BLaER1 (cell line): Measurements from ENCODE around the gene DTWD2.
"Not testable (repeated sequence)": the region's sequence is repeated elsewhere in the genome, so short reads cannot be mapped to it uniquely, and the experiment has no call there.

Experiments
- H3K27ac ChIP-seq: shearing (Covaris generic); formaldehyde crosslinking; 2 replicates; pipeline ENCODE4 v1.8.1; 2022
- H3K27me3 ChIP-seq: shearing (Covaris generic); formaldehyde crosslinking; 2 replicates; pipeline ENCODE4 v1.8.1; 2022
- H3K36me3 ChIP-seq: shearing (Covaris generic); formaldehyde crosslinking; 2 replicates; pipeline ENCODE4 v1.8.1; 2022
- H3K4me1 ChIP-seq: shearing (Covaris generic); formaldehyde crosslinking; 2 replicates; pipeline ENCODE4 v1.8.1; 2022
- H3K4me2 ChIP-seq: shearing (Covaris generic); formaldehyde crosslinking; 2 replicates; pipeline ENCODE4 v1.8.1; 2022
- H3K4me3 ChIP-seq: shearing (Covaris generic); formaldehyde crosslinking; 2 replicates; pipeline ENCODE4 v1.8.1; 2022
- H3K9ac ChIP-seq: shearing (Covaris generic); formaldehyde crosslinking; 2 replicates; pipeline ENCODE4 v1.8.1; 2022
- H3K9me3 ChIP-seq: shearing (Covaris generic); formaldehyde crosslinking; 2 replicates; pipeline ENCODE4 v1.8.1; 2022
- H4K20me1 ChIP-seq: shearing (Covaris generic); formaldehyde crosslinking; 2 replicates; pipeline ENCODE4 v1.8.1; 2022
- Cebpa-rat ChIP-seq: shearing (Covaris generic); IDR thresholded peaks from 2 replicates; pipeline ENCODE4 v1.8.1; 2022

DTWD2 gene

GRCh38 chr5:118906947-118907346 lies 81.4 kb downstream of the DTWD2 start:
- no peak overlapping the region for H3K9ac ChIP-seq
- no peak overlapping the region for H3K4me2 ChIP-seq
- no peaks in the 10 kb centered on the region for H3K36me3 ChIP-seq
- H3K9me3 ChIP-seq: no peaks in the 10 kb centered on the region
- no peaks in the 10 kb centered on the region for H3K4me1 ChIP-seq
- no peak overlapping the region for H3K4me3 ChIP-seq
- no peaks in the 10 kb centered on the region for H3K27me3 ChIP-seq
- H4K20me1 ChIP-seq: no peaks in the 10 kb centered on the region
- H3K27ac ChIP-seq: no peak overlapping the region
- TF ChIP-seq Cebpa-rat: no peak

DNA sequence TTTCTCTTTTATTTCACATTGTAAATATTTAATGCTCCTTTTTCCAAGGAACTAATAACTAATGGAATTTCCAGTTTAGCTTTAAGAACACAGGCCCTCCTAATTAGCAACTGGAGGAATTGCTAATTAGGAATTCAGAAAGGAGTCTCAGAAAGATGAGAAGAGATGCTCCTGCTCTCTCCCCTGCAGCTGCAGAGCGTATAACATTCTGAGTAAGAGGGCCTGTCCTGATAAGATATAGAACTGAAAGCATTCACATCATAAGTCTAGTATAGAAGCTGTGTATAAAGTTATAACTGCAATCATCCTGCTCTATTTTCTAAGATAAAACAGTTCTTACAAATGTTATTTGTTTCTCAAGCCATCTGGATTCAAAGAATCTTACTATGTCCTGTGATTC lies 83.2 kb downstream of the DTWD2 start:
- Histone ChIP-seq H3K4me2 (no peak overlapping the region), H3K27ac (no peak overlapping the region), H3K27me3 (no peaks in the 10 kb centered on the region), H3K9ac (no peak overlapping the region), H3K36me3 (no peaks in the 10 kb centered on the region), H4K20me1 (no peaks in the 10 kb centered on the region), H3K4me3 (no peak overlapping the region), H3K4me1 (no peaks in the 10 kb centered on the region), H3K9me3 (no peaks in the 10 kb centered on the region)
- no peak for TF ChIP-seq Cebpa-rat

DNA sequence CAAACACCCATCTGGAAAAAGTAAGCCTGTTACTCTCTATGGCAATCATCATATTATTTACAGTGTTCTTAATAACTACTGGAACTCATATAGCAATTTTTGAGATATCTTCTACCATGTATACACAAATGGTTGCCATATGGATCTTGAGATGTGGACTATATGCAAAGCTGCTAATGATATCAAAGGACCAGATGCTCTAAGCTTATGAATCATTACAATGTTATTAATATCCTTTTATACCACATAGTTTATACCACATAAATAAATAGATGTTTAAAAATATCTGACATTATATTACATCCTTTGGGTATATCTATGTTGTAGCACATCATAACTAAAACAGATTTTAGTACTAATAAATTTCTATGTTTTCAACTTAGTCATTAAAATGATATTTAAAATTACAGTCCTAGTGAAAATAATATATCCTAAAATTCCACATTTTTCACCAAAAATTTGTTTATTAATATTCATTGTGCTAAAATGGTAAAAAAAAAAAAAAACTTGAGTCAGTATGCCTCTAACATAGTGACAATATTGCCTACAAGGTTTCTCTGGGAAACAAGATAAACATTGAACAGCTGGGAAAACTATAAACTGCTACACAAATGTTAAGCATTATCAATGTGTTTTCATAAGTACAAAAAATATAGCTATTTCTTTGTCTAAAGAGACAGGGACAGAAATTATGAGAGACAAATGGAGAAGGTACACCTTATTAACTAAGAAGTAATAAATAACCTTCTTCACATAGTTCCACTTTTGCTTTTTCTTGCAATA lies 85.5 kb downstream of the DTWD2 start:
- Histone ChIP-seq H3K36me3 (no peaks in the 10 kb centered on the region), H3K9ac (no peak overlapping the region), H3K4me2 (no peak overlapping the region), H3K4me1 (no peaks in the 10 kb centered on the region), H3K4me3 (no peak overlapping the region), H3K27me3 (no peaks in the 10 kb centered on the region), H3K9me3 (no peaks in the 10 kb centered on the region), H3K27ac (no peak overlapping the region), H4K20me1 (no peaks in the 10 kb centered on the region)
- no peak for TF ChIP-seq Cebpa-rat

- H3K4me2 ChIP-seq: no peak overlapping the region
- H4K20me1 ChIP-seq: no peaks in the 10 kb centered on the region
- H3K9ac ChIP-seq: no peak overlapping the region
- H3K27me3 ChIP-seq: no peaks in the 10 kb centered on the region
- H3K27ac ChIP-seq: no peak overlapping the region
- H3K4me1 ChIP-seq: no peaks in the 10 kb centered on the region
- H3K9me3 ChIP-seq: no peaks in the 10 kb centered on the region
- no peaks in the 10 kb centered on the region for H3K36me3 ChIP-seq
- TF ChIP-seq Cebpa-rat: no peak
- no peak overlapping the region for H3K4me3 ChIP-seq
These were observed 93.6 kb downstream of the DTWD2 start for GRCh38 chr5:118894709-118895108.

DNA sequence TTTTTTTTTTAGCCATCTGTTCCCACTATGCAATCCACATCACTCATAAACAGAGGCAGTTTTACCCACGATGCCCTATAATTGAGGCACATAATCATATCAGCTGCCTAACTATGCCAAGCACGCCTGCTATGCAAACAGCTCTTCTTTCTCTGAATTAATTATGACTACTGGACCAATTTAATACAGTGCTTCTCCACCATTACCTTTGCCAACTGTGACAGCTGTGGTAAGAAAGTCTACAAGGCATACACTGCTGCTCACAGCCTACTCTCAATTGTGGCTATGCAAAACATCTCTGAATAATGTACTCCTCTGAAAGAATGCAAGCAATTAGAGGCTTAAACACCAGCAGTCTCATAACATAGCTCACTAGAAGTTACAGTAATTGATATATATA lies 97.1 kb downstream of the DTWD2 start:
- Histone ChIP-seq H3K9me3 (no peaks in the 10 kb centered on the region), H4K20me1 (no peaks in the 10 kb centered on the region), H3K4me2 (no peak overlapping the region), H3K36me3 (no peaks in the 10 kb centered on the region), H3K9ac (no peak overlapping the region), H3K4me1 (no peaks in the 10 kb centered on the region), H3K27me3 (no peaks in the 10 kb centered on the region), H3K4me3 (no peak overlapping the region), H3K27ac (no peak overlapping the region)
- TF ChIP-seq Cebpa-rat: no peak

DNA sequence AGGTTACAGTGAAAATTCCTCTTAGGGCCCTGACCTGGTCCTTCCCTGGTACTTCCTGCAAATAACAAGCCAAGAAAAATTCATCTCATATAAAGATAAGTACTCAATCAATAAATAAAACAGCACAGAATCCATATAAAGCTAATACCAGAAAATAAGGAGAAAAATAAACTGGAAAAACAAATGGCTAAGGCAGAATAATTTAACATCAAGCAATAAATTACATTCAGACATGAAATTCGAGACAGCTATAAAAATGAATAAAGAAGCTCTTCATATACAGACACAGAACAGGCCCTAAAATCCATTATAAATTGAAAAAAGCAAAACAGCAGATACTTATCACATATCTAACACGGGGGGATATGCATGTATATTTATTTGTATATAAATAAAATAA lies 99.2 kb downstream of the DTWD2 start:
- TF ChIP-seq Cebpa-rat: no peak
- H3K27me3 ChIP-seq: no peaks in the 10 kb centered on the region
- H3K9ac ChIP-seq: no peak overlapping the region

GRCh38 chr5:118888556-118888955 lies 99.8 kb downstream of the DTWD2 start:
- Histone ChIP-seq H4K20me1 (no peaks in the 10 kb centered on the region), H3K4me3 (no peak overlapping the region)
- no peak for TF ChIP-seq Cebpa-rat

More for the DNA sequence above, 99.2 kb downstream of the DTWD2 start:
- Histone ChIP-seq H3K27ac (no peak overlapping the region), H4K20me1 (no peaks in the 10 kb centered on the region), H3K36me3 (no peaks in the 10 kb centered on the region), H3K4me2 (no peak overlapping the region), H3K9me3 (no peaks in the 10 kb centered on the region), H3K4me1 (no peaks in the 10 kb centered on the region), H3K4me3 (no peak overlapping the region)

GRCh38 chr5:118883362-118883761 lies 105.0 kb downstream of the DTWD2 start:
- H3K36me3 ChIP-seq: no peaks in the 10 kb centered on the region
- no peak overlapping the region for H3K27ac ChIP-seq
- H3K27me3 ChIP-seq: no peaks in the 10 kb centered on the region
- H3K4me3 ChIP-seq: no peak overlapping the region
- no peak overlapping the region for H3K9ac ChIP-seq
- H4K20me1 ChIP-seq: no peaks in the 10 kb centered on the region
- no peak overlapping the region for H3K4me2 ChIP-seq
- no peaks in the 10 kb centered on the region for H3K4me1 ChIP-seq
- TF ChIP-seq Cebpa-rat: no peak
- peaks cover 6% of the 10 kb centered on the region; the same call in 1 of the 2 replicates for H3K9me3 ChIP-seq

More at GRCh38 chr5:118888556-118888955, 99.8 kb downstream of the DTWD2 start:
- H3K4me1 ChIP-seq: no peaks in the 10 kb centered on the region
- H3K9ac ChIP-seq: no peak overlapping the region
- no peak overlapping the region for H3K4me2 ChIP-seq
- H3K27me3 ChIP-seq: no peaks in the 10 kb centered on the region
- H3K27ac ChIP-seq: no peak overlapping the region
- H3K9me3 ChIP-seq: no peaks in the 10 kb centered on the region
- no peaks in the 10 kb centered on the region for H3K36me3 ChIP-seq

GRCh38 chr5:118882666-118883065 lies 105.7 kb downstream of the DTWD2 start:
- H3K27ac ChIP-seq: no peak overlapping the region
- no peaks in the 10 kb centered on the region for H3K36me3 ChIP-seq
- no peak overlapping the region for H3K4me2 ChIP-seq
- H3K4me3 ChIP-seq: no peak overlapping the region
- no peak overlapping the region for H3K9ac ChIP-seq
- no peak for TF ChIP-seq Cebpa-rat
- H3K27me3 ChIP-seq: no peaks in the 10 kb centered on the region
- peaks cover 7% of the 10 kb centered on the region for H3K9me3 ChIP-seq
- no peaks in the 10 kb centered on the region for H4K20me1 ChIP-seq
- no peaks in the 10 kb centered on the region for H3K4me1 ChIP-seq

DNA sequence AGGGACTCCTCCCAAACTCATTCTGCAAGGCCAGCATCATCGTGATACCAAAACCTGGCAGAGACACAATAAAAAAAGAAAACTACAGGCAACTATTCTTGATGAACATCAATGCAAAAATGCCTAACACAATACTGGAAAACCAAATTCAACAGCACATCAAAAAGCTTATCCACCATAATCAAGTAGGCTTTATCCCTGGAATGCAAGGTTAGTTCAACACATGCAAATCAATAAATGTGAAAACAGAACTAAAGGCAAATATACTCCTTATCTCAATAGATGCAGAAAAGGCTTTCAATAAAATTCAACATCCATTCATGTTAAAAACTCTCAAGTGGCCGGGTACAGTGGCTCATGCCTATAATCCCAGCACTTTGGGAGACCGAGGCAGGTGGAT lies 111.5 kb downstream of the DTWD2 start:
- H3K4me3 ChIP-seq, H3K9ac ChIP-seq, H4K20me1 ChIP-seq, H3K4me2 ChIP-seq, H3K27ac ChIP-seq, H3K36me3 ChIP-seq, H3K27me3 ChIP-seq, H3K4me1 ChIP-seq: not testable (repeated sequence)
- peaks cover 42% of the 10 kb centered on the region for H3K9me3 ChIP-seq

GRCh38 chr5:118875131-118875530 lies 113.2 kb downstream of the DTWD2 start:
- Histone ChIP-seq H3K4me1 (no peaks in the 10 kb centered on the region), H4K20me1 (no peaks in the 10 kb centered on the region), H3K9me3 (peaks cover 42% of the 10 kb centered on the region), H3K36me3 (no peaks in the 10 kb centered on the region), H3K27me3 (no peaks in the 10 kb centered on the region), H3K4me3 (no peak overlapping the region), H3K4me2 (no peak overlapping the region), H3K9ac (no peak overlapping the region), H3K27ac (no peak overlapping the region)
- no peak for TF ChIP-seq Cebpa-rat
